MM.1S (cell line): ENCODE data around the gene TUBA4B.

Source experiments
- DNase-seq: peaks from one replicate; pipeline ENCODE4 v3.0.0-alpha.2; 2015
- H2AFZ ChIP-seq: fragments of 300-600 bp; sonication (generic); 2 replicates; pipeline ENCODE4 v1.6.0; 2016; ENCODE audit warnings: antibody characterized with exemption, low read length
- H3F3A ChIP-seq: fragments of 300-600 bp; sonication (generic); 2 replicates; pipeline ENCODE4 v1.6.1; 2016; ENCODE audit warnings: mild to moderate bottlenecking, antibody characterized with exemption, low read length, moderate library complexity, mixed read lengths; ENCODE audit not compliant: insufficient read depth
- H3K27ac ChIP-seq: fragments of 300-600 bp; sonication (generic); 2 replicates; pipeline ENCODE4 v1.5.1; 2016; ENCODE audit warnings: mild to moderate bottlenecking, low read length
- H3K27me3 ChIP-seq: fragments of 300-600 bp; sonication (generic); replicated peaks from 2 replicates; pipeline ENCODE4 v1.6.0; 2016; ENCODE audit warnings: low read length; ENCODE audit not compliant: insufficient read depth
- H3K36me3 ChIP-seq: fragments of 300-600 bp; sonication (generic); replicated peaks from 2 replicates; pipeline ENCODE4 v1.6.1; 2016; ENCODE audit warnings: mild to moderate bottlenecking, low read length, mixed read lengths; ENCODE audit not compliant: insufficient read depth
- H3K4me1 ChIP-seq: fragments of 300-600 bp; sonication (generic); 2 replicates; pipeline ENCODE4 v1.6.1; 2016; ENCODE audit warnings: low read length, mixed read lengths
- H3K4me2 ChIP-seq: fragments of 300-600 bp; sonication (generic); 2 replicates; pipeline ENCODE4 v1.6.0; 2016; ENCODE audit warnings: low read depth, low read length
- H3K4me3 ChIP-seq: fragments of 300-600 bp; sonication (generic); 2 replicates; pipeline ENCODE4 v1.5.1; 2016; ENCODE audit warnings: low read length, mixed read lengths
- H3K79me2 ChIP-seq: fragments of 300-600 bp; sonication (generic); 2 replicates; pipeline ENCODE4 v1.6.1; 2016; ENCODE audit warnings: mixed run types, low read length, mixed read lengths
- H3K9ac ChIP-seq: fragments of 300-600 bp; sonication (generic); 2 replicates; pipeline ENCODE4 v1.6.1; 2016; ENCODE audit warnings: low read length, mixed read lengths
- H3K9me2 ChIP-seq: fragments of 300-600 bp; sonication (generic); replicated peaks from 2 replicates; pipeline ENCODE4 v1.6.1; 2016; ENCODE audit warnings: mild to moderate bottlenecking, low read length, mixed read lengths; ENCODE audit not compliant: insufficient read depth
- H3K9me3 ChIP-seq: fragments of 300-600 bp; sonication (generic); replicated peaks from 2 replicates; pipeline ENCODE4 v1.6.1; 2016; ENCODE audit warnings: mild to moderate bottlenecking, low read length, mixed read lengths; ENCODE audit not compliant: insufficient read depth
- H4K20me1 ChIP-seq: fragments of 300-600 bp; sonication (generic); 2 replicates; pipeline ENCODE4 v1.6.1; 2016; ENCODE audit warnings: mild to moderate bottlenecking, low read length, moderate library complexity, mixed read lengths; ENCODE audit not compliant: insufficient read depth
- EZH2 ChIP-seq: fragments of 300-600 bp; sonication (generic); optimal IDR thresholded peaks from 2 replicates; pipeline ENCODE3; 2017; ENCODE audit warnings: low read depth, mild to moderate bottlenecking, antibody characterized with exemption, low read length, mixed read lengths
- EZH2phosphoT487 ChIP-seq: fragments of 300-600 bp; sonication (generic); IDR thresholded peaks from 2 replicates; pipeline ENCODE4 v1.6.1; 2018; ENCODE audit warnings: antibody characterized with exemption, low read length
- TF ChIP-seq, protein P1 (sequence below): fragments of 300-600 bp; sonication (generic); IDR thresholded peaks from 2 replicates; pipeline ENCODE4 v1.5.1; 2016; ENCODE audit warnings: antibody characterized with exemption, low read length, mixed read lengths

The TUBA4B gene

DNA sequence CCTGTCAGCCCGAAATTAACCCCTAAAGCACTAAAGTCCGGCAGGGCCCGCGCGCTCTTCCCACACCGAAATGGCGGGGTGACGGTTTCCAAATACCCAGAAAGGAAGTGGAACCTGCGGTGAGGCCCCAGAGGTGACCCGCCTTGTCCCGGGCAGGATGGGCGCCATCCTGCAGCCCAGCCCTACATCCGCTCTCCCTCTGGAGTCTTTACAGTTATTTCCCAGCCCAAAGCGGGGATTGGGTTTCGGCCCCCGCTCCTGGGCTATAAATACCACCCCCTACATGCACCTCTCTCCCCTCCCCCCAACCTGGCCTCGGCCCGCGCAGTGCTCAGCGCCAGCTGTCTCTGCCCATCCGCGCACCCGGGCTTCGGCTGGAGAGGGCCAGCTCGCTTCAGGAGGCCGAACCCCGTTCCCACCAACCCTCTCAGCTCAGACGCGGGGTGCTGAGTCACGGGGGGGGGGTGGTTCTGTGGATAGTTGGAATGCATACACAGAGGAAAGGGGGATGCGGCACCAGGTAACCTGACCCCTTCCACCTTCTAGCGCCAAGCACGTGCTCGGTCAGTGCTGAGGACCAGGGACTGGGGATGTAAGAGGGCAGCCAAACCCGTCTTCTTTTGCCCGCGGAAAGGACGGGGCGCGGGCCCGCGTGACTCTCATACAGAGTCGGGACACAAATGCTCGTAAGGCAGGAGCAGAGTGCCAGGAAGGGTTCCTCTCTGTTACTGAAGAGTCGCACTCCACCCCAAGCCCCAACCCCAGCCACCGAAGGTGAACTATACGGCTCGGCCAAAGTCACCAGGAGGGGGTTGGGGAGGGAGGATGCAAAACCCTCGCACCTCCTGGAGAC lies at the start of gene TUBA4B:
TSS of gene TUBA4B (plus strand) at position 344 of the 853 bp plus-strand sequence. CDS start at position 509, 165 bp downstream.
- no peaks in the 10 kb centered on the region for H3K27me3 ChIP-seq
- peak within 1 kb of the TSS; percentile 88 for H3K9ac ChIP-seq
- no peaks in the 10 kb centered on the region for H3K9me3 ChIP-seq
- H3K9me2 ChIP-seq, result no peaks in the 10 kb centered on the region
- peaks cover 51% of the 10 kb centered on the region for H3K79me2 ChIP-seq
- H2AFZ ChIP-seq, result peak within 1 kb of the TSS; percentile 88
- peaks cover 39% of the 10 kb centered on the region for H3K4me1 ChIP-seq
- no peaks in the 10 kb centered on the region for H4K20me1 ChIP-seq
- peak within 1 kb of the TSS; percentile 73 for H3K27ac ChIP-seq
- H3K4me2 ChIP-seq, result peak within 1 kb of the TSS; percentile 99
- peak; percentile 53 for DNase-seq
- H3K4me3 ChIP-seq, result peak within 1 kb of the TSS; percentile 78
- TF ChIP-seq EZH2, result no peak
- TF ChIP-seq, protein P1, sequence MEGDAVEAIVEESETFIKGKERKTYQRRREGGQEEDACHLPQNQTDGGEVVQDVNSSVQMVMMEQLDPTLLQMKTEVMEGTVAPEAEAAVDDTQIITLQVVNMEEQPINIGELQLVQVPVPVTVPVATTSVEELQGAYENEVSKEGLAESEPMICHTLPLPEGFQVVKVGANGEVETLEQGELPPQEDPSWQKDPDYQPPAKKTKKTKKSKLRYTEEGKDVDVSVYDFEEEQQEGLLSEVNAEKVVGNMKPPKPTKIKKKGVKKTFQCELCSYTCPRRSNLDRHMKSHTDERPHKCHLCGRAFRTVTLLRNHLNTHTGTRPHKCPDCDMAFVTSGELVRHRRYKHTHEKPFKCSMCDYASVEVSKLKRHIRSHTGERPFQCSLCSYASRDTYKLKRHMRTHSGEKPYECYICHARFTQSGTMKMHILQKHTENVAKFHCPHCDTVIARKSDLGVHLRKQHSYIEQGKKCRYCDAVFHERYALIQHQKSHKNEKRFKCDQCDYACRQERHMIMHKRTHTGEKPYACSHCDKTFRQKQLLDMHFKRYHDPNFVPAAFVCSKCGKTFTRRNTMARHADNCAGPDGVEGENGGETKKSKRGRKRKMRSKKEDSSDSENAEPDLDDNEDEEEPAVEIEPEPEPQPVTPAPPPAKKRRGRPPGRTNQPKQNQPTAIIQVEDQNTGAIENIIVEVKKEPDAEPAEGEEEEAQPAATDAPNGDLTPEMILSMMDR, result no peak
- no peak for TF ChIP-seq EZH2phosphoT487
- 0 out of 2 replicates have a peak, but pooled peaks cover 6% of the 10 kb centered on the region for H3K36me3 ChIP-seq
- peaks cover 38% of the 10 kb centered on the region for H3F3A ChIP-seq

DNA sequence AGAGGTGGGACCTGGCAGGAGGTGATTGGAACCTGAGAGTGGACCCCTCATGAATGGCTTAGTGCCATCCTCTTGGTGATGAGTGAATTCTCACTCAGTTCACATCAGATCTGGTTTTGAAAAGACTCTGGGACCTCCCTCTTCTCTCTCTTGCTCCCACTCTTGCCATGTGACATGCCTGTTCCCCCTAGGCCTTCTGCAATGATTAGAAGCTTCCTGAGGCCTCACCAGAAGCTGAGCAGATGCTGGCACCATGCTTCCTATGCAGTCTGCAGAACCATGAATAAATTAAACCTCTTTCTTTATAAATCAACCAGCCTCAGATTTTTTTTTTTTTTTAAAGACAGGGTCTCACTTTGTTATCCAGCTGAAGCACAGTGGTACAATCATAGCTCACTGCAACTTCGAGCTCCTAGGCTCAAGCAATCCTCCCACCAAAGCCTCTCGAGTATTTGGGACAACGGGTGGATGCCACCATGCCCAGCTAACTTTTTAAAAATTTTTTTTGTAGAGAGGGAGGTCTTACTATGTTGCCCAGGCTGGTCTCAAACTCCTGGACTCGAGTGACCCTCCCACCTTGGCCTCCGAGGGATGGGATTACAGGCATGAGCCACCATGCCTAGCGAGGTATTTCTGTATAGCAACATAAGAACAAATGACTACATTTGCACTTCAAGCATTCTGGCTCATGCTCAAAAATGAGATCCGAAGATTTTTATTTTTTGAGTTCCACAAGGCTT lies 48.4 kb upstream of the TUBA4B start:
- Histone ChIP-seq H4K20me1 (no peaks in the 10 kb centered on the region), H3K4me2 (no peak overlapping the region), H3K9me3 (no peaks in the 10 kb centered on the region), H3K79me2 (peaks cover 12% of the 10 kb centered on the region; the same call in 1 of the 2 replicates), H3K36me3 (no peaks in the 10 kb centered on the region), H2AFZ (no peak overlapping the region), H3F3A (peaks cover 13% of the 10 kb centered on the region), H3K4me3 (no peak overlapping the region), H3K9ac (no peak overlapping the region), H3K4me1 (peaks cover 10% of the 10 kb centered on the region; the same call in 1 of the 2 replicates), H3K9me2 (no peaks in the 10 kb centered on the region), H3K27ac (no peak overlapping the region), H3K27me3 (no peaks in the 10 kb centered on the region)
- TF ChIP-seq EZH2 (no peak), EZH2phosphoT487 (no peak)
- TF ChIP-seq, protein P1, result no peak
- no peak for DNase-seq

- Histone ChIP-seq H3K27me3 (no peaks in the 10 kb centered on the region), H3K27ac (no peak overlapping the region), H3K4me3 (no peak overlapping the region), H3K4me2 (no peak overlapping the region), H3K79me2 (peaks cover 12% of the 10 kb centered on the region; the same call in 1 of the 2 replicates), H3K9me2 (no peaks in the 10 kb centered on the region), H3K36me3 (no peaks in the 10 kb centered on the region), H2AFZ (no peak overlapping the region), H3K9me3 (no peaks in the 10 kb centered on the region), H3F3A (peaks cover 13% of the 10 kb centered on the region), H3K9ac (no peak overlapping the region), H3K4me1 (peaks cover 10% of the 10 kb centered on the region; the same call in 1 of the 2 replicates), H4K20me1 (no peaks in the 10 kb centered on the region)
- no peak for DNase-seq
- TF ChIP-seq, protein P1, result no peak
- TF ChIP-seq EZH2 (no peak), EZH2phosphoT487 (no peak)
Measured at GRCh38 chr2:219205165-219205538, 47.9 kb upstream of the TUBA4B start.
